ENCODE results near the gene PCDHA4. TPM values are rescaled to one million over a fixed set of nuclear protein-coding genes. Genes with fewer than 3 reads are reported as not detected.
"Not testable (repeated sequence)": the region's sequence is repeated elsewhere in the genome, so short reads cannot be mapped to it uniquely, and the experiment has no call there.

Gene PCDHA4
- 1.6 TPM in 1 of 2 replicates, not detected in the other for total RNA-seq

DNA sequence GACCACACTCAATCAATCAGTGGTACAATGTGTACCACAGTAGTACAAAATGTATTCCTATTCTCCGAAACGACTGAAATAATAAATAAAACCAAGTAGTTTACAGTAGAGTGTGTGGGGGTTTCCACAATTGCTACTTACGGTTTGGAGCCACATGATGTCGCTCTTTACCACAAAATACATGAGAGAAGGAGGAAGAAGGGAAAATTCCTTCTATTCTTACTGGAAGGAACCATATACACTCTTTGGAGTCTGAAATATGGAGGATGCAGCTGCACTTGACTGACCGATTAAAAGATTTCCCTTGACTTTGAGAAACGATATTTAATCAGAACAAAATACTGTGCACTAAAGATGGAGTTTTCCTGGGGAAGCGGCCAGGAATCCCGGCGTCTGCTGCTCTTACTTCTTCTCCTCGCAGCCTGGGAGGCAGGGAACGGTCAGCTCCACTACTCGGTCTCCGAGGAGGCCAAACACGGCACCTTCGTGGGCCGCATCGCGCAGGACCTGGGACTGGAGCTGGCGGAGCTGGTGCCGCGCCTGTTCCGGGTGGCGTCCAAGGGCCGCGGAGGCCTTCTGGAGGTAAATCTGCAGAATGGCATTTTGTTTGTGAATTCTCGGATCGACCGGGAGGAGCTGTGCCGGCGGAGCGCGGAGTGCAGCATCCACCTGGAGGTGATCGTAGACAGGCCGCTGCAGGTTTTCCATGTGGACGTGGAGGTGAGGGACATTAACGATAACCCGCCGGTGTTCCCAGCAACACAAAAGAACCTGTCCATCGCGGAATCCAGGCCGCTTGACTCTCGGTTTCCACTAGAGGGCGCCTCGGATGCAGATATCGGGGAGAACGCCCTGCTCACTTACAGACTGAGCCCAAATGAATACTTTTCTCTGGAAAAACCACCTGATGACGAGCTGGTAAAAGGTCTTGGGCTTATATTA is at the start of gene PCDHA4:
Gene PCDHA4 (plus strand): TSS at position 235 of the 942 bp plus-strand sequence.
- H3K4me3 ChIP-seq (ENCODE audit: low read depth, low read length) = peak within 1 kb of the TSS; percentile 52
- DNase-seq (ENCODE audit: low read depth) = no peak
- TF ChIP-seq, protein P1, sequence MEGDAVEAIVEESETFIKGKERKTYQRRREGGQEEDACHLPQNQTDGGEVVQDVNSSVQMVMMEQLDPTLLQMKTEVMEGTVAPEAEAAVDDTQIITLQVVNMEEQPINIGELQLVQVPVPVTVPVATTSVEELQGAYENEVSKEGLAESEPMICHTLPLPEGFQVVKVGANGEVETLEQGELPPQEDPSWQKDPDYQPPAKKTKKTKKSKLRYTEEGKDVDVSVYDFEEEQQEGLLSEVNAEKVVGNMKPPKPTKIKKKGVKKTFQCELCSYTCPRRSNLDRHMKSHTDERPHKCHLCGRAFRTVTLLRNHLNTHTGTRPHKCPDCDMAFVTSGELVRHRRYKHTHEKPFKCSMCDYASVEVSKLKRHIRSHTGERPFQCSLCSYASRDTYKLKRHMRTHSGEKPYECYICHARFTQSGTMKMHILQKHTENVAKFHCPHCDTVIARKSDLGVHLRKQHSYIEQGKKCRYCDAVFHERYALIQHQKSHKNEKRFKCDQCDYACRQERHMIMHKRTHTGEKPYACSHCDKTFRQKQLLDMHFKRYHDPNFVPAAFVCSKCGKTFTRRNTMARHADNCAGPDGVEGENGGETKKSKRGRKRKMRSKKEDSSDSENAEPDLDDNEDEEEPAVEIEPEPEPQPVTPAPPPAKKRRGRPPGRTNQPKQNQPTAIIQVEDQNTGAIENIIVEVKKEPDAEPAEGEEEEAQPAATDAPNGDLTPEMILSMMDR (conservative IDR thresholded peaks at IDR 0.05; ENCODE audit: low read depth, low read length) = peak; percentile 59

DNA sequence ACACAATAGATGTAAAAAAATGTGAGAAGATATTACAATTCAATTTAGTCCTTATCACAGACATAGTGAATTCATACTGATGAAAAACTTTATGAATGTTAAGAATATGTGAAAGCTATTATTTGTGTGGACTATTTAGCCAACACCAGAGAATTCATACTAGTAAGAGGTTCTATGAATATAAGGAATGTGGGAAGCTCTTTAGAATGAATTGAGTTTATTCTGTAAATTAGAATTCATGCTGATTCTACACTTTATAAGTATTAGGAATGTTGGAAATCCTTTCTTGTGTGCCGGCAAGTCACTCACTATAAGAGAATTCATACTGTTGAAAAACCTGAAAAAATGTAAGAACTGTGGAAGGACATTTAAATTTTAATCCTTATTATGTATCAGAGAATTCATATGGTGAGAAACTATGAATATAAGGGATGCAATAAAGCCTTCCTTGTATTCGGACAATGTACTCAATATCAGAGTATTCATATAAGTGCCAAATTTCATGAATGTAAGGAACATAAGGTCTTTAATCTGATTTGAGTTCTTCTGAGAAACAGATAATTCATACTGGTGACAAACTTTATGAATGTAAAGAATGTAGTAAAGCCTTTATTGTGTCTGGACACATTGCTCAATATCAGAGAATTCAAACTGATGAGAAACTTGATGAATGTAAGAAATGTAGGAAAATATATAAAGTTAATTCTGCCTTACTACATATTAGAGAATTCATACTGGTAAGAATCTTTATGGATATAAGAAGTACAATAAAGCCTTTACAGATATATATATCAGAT is 42.5 kb upstream of the PCDHA4 start:
- no peak for DNase-seq (ENCODE audit: low read depth)
- no peak overlapping the region for H3K4me3 ChIP-seq (ENCODE audit: low read depth, low read length)
- TF ChIP-seq, protein P1 (conservative IDR thresholded peaks at IDR 0.05; ENCODE audit: low read depth, low read length) = no peak

DNA sequence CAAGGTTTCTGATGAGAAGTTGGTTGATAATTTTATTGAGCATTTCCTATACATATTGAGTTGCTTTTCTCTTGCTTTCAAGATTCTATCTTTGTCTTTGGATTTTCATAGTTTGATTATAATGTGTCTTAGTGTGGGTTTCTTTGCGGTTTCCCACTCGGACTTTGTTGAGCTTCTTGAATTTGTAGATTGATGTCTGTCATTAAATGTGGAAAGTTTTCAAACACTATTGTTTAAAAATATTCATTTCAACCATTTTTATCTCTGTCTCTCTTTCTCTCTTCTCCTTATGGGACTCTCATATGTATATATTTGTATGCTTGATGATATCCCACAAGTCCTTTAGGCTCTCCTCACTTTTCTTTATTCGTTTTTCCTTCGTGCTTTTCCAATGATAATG is 39.4 kb upstream of the PCDHA4 start:
- TF ChIP-seq, protein P1 (conservative IDR thresholded peaks at IDR 0.05; ENCODE audit: low read depth, low read length) = no peak
- DNase-seq (ENCODE audit: low read depth) = no peak

DNA sequence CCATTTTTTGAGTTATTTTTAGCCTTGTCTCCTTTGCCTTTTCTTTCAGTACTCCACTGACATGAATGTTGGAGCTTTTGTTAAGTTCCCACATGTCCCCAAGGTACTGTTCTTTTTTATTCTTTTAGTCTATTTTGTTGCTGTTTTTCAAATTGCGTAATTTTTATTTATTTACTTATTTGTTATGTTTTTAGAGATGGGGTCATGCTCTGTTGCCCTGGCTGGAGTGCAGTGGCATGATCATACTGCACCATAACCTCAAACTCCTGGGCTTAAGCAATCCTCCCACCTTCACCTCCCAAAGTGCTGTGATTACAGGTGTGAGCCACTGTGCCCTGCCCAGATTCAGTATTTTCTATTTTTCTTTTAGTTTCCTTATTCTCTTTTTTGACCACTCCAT is 26.4 kb upstream of the PCDHA4 start:
- TF ChIP-seq, protein P1 (conservative IDR thresholded peaks at IDR 0.05; ENCODE audit: low read depth, low read length) = no peak

More for the DNA sequence above, 39.4 kb upstream of the PCDHA4 start:
- H3K4me3 ChIP-seq (ENCODE audit: low read depth, low read length) = no peak overlapping the region

DNA sequence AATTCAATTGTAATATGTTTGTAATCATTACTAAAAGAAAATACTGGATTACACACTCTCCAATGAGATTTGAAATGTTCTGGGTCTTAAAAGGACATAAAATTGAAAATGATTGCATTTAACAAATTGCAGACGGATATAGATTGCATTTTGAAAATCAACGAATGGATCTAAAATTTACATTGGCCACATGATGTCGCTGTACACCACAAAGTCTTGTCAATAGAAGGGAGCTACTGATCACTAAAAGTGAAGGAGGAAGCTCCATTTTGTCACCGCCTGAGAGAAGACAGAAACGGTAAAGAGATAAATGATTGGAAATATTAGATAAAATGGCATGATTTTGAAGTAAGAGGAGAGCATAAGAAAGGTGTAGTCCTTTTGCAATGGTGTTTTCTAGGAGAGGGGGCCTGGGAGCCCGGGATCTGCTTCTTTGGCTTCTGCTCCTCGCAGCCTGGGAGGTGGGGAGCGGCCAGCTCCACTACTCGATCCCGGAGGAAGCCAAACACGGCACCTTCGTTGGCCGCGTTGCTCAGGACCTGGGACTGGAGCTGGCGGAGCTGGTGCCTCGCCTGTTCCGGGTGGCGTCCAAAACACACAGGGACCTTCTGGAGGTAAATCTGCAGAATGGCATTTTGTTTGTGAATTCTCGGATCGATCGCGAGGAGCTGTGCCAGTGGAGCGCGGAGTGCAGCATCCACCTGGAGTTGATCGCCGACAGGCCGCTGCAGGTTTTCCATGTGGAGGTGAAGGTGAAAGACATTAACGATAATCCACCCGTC is 20.8 kb upstream of the PCDHA4 start, which contains the start of gene PCDHA1:
Gene PCDHA1 (plus strand): TSS at position 236 of the 782 bp plus-strand sequence.
- TF ChIP-seq, protein P1 (conservative IDR thresholded peaks at IDR 0.05; ENCODE audit: low read depth, low read length) = peak; percentile 19
- no peak for DNase-seq (ENCODE audit: low read depth)

More for the DNA sequence above, 26.4 kb upstream of the PCDHA4 start:
- no peak for DNase-seq (ENCODE audit: low read depth)
- no peak overlapping the region for H3K4me3 ChIP-seq (ENCODE audit: low read depth, low read length)

DNA sequence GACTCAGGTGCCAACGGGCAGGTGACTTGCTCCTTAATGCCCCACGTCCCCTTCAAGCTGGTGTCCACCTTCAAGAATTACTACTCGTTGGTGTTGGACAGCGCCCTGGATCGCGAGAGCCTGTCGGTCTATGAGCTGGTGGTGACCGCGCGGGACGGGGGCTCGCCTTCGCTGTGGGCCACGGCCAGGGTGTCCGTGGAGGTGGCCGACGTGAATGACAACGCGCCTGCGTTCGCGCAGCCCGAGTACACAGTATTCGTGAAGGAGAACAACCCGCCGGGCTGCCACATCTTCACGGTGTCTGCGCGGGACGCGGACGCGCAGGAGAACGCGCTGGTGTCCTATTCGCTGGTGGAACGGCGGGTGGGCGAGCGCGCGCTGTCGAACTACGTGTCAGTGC is 19.4 kb upstream of the PCDHA4 start:
- not testable (repeated sequence) for H3K4me3 ChIP-seq (ENCODE audit: low read depth, low read length); DNase-seq (ENCODE audit: low read depth)

More for the DNA sequence above, 20.8 kb upstream of the PCDHA4 start, which contains the start of gene PCDHA1:
- H3K4me3 ChIP-seq (ENCODE audit: low read depth, low read length) = no peak within 1 kb of the TSS

DNA sequence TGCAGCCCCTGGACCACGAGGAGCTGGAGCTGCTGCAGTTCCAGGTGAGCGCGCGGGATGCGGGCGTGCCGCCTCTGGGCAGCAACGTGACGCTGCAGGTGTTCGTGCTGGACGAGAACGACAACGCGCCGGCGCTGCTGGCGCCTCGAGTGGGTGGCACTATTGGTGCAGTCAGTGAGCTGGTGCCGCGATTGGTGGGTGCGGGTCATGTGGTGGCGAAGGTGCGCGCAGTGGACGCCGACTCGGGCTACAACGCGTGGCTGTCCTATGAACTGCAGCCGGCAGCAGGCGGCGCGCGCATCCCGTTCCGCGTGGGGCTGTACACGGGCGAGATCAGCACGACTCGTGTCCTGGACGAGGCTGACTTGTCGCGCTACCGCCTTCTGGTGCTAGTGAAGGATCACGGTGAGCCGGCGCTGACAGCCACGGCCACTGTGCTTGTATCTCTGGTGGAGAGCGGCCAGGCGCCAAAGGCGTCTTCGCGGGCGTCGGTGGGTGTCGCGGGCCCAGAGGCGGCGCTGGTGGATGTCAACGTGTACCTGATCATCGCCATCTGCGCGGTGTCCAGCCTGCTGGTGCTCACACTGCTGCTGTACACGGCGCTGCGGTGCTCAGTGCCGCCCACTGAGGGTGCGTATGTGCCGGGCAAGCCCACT is 18.9 kb upstream of the PCDHA4 start:
- H3K4me3 ChIP-seq (ENCODE audit: low read depth, low read length); DNase-seq (ENCODE audit: low read depth): not testable (repeated sequence)

All from epithelial cell of proximal tubule (primary cell).